Glutamatergic neuron (in vitro differentiated cells): Measurements from ENCODE around the gene CRYGS. TPM values are rescaled to one million over a fixed set of nuclear protein-coding genes. Genes with fewer than 3 reads are reported as not detected.

Experiments used
- DNase-seq: peaks from one replicate; pipeline ENCODE4 v3.0.0; 2022
- H3K27ac Mint-ChIP-seq: one replicate; pipeline ENCODE4 v1.8.0; 2020; ENCODE audit warnings: mild to moderate bottlenecking, mixed read lengths, inconsistent platforms; ENCODE audit not compliant: unreplicated experiment
- H3K27me3 Mint-ChIP-seq: one replicate; pipeline ENCODE4 v1.8.0; 2020; ENCODE audit warnings: mild to moderate bottlenecking, moderate library complexity, mixed read lengths, inconsistent platforms; ENCODE audit not compliant: unreplicated experiment
- H3K36me3 Mint-ChIP-seq: one replicate; pipeline ENCODE4 v1.8.0; 2020; ENCODE audit warnings: mild to moderate bottlenecking, mixed read lengths, inconsistent platforms; ENCODE audit not compliant: unreplicated experiment
- H3K4me1 Mint-ChIP-seq: one replicate; pipeline ENCODE4 v1.8.0; 2020; ENCODE audit warnings: mild to moderate bottlenecking, low read depth, mixed read lengths, inconsistent platforms; ENCODE audit not compliant: unreplicated experiment
- H3K4me3 Mint-ChIP-seq: one replicate; pipeline ENCODE4 v1.8.0; 2020; ENCODE audit warnings: mild to moderate bottlenecking, mixed read lengths, inconsistent platforms; ENCODE audit not compliant: unreplicated experiment
- H3K9me3 Mint-ChIP-seq: one replicate; pipeline ENCODE4 v1.8.0; 2020; ENCODE audit warnings: mild to moderate bottlenecking, moderate library complexity, mixed read lengths, inconsistent platforms; ENCODE audit not compliant: unreplicated experiment
- CTCF ChIP-seq: fragments of 200-600 bp; sonication (generic); IDR thresholded peaks from one replicate; pipeline ENCODE4 v1.5.0; 2021; ENCODE audit not compliant: partially characterized antibody, unreplicated experiment
- total RNA-seq: library from RNA; stranded (reverse); fragmentation: NEBNext Ultra II Directional; extraction: Animal tissue kit (Norgen Biotek cat#: 25700); gene quantifications from one replicate; pipeline ENCODE4 v1.2.1, GENCODE V29; 2021; ENCODE audit not compliant: unreplicated experiment

Gene CRYGS
- total RNA-seq, 1 donor from 2014 or later: 3.7 TPM

DNA sequence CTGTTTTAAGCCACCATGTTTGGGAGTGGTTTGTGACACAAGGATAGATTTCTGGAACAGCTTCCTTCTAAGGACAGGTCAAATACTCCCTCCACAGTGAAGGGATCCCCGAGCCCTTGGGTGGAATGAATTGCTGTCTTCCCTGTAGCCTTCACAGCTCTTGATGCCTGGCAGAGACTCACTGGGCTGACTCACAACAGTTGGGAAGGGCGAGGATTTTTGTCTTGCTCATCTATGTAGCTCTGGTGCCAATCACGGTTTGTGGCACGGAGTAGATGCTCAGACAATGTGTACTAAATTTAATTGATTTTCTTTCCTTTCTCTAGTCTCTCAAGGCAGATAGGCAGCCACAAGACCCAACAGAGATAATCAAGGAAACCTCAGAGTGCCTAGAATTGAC lies 27.0 kb downstream of the CRYGS start:
- no peak for TF ChIP-seq CTCF
- Mint-ChIP-seq H3K36me3 (no peaks in the 10 kb centered on the region), H3K4me1 (peaks cover 11% of the 10 kb centered on the region), H3K27me3 (peaks cover 3% of the 10 kb centered on the region), H3K9me3 (peaks cover 2% of the 10 kb centered on the region), H3K27ac (no peak overlapping the region), H3K4me3 (no peak overlapping the region)
- no peak for DNase-seq

DNA sequence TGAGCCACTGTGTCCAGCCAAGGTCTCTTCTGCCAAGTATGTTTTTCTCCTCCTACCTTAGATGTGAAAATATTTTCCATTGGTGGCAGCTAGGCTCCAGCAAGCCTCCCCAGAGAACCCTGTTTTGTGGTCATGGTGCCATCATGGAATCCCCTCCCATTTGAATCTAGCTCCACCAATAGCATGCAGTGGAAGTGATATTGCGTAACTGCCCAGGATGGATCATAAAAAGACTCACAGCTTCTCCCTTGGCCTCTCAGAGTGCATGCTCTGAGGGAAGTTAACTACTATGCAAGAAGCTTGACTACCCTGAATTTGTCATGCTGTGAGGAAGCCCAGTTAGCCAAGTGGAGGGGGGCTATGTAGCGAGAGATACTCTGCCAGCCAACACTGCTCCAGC lies 27.5 kb downstream of the CRYGS start:
- Mint-ChIP-seq H3K4me3 (no peak overlapping the region), H3K9me3 (peaks cover 2% of the 10 kb centered on the region), H3K27me3 (peaks cover 3% of the 10 kb centered on the region), H3K36me3 (no peaks in the 10 kb centered on the region), H3K4me1 (peaks cover 11% of the 10 kb centered on the region), H3K27ac (no peak overlapping the region)
- no peak for TF ChIP-seq CTCF
- no peak for DNase-seq

DNA sequence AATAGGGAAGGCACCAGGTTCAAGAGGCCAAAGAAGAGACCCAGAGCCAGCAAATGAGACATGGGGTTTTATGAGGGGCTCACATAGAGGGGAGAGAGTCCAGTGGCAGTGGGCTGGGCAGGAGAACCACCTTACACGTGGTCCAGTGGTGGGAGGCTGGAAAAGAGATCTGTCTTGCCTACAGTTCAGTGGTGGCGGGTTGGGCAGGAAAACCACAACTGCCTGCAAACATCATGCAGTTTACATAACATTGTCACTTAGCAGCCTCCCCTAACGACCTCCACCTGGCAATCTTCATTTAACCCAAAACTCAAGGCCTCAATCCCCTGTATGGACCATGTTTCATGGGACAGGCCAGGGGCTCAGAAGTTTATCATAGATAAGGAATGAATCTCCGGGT lies 29.1 kb downstream of the CRYGS start:
- Mint-ChIP-seq H3K4me1 (peaks cover 2% of the 10 kb centered on the region), H3K27ac (no peak overlapping the region), H3K9me3 (no peaks in the 10 kb centered on the region), H3K27me3 (no peaks in the 10 kb centered on the region), H3K4me3 (no peak overlapping the region), H3K36me3 (no peaks in the 10 kb centered on the region)
- DNase-seq: no peak
- TF ChIP-seq CTCF: no peak

DNA sequence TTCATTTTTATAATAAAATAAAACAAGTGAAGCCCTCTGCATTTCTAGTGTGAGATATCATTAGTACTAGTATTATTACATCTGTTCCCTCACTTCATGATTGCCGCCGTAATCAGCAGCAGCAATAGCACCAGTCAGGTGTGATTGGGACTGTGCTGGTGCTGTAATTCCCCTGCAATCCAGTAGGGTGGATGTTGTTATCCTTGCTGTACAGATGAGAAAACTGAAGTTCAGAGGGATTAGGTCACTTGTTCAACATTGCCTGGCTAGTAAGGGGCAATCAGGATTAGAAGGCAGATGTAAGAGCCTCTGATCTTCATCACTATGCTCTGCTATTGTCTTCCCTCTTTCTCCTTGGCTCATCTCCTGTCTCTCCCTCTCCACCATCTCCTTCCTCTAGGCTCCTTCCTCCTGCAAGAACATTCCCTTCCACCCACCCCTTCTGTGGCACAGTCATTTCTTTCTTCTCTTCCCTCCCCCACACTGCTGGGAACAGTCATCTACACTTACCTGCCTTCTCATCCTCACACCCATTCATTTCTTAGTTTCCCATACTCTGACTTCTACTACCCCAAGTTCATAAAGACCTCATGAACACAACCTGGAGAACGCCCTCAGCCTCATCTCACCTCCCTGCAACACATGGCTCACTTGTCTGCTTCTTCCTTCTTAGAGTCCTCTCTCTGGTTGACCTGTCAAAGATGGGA lies 29.7 kb downstream of the CRYGS start:
- Mint-ChIP-seq H3K27ac (no peak overlapping the region), H3K4me1 (peaks cover 6% of the 10 kb centered on the region), H3K27me3 (no peaks in the 10 kb centered on the region), H3K4me3 (no peak overlapping the region), H3K36me3 (no peaks in the 10 kb centered on the region), H3K9me3 (no peaks in the 10 kb centered on the region)
- TF ChIP-seq CTCF: peak; percentile 60
- no peak for DNase-seq

GRCh38 chr3:186513386-186513785 lies 30.8 kb downstream of the CRYGS start:
- no peak overlapping the region for H3K27ac Mint-ChIP-seq
- no peak for DNase-seq
- H3K27me3 Mint-ChIP-seq: no peaks in the 10 kb centered on the region
- H3K9me3 Mint-ChIP-seq: no peaks in the 10 kb centered on the region
- H3K4me1 Mint-ChIP-seq: peaks cover 5% of the 10 kb centered on the region
- H3K36me3 Mint-ChIP-seq: no peaks in the 10 kb centered on the region
- H3K4me3 Mint-ChIP-seq: no peak overlapping the region
- TF ChIP-seq CTCF: no peak
